GM12878 (cell line): ENCODE results near the gene CDCA3. TPM values are rescaled to one million over a fixed set of nuclear protein-coding genes. Genes with fewer than 3 reads are reported as not detected.

Experiments used
- BHLHE40 ChIP-seq, 2 experiments: fragments of 450-650 bp in 1 of 2; IDR thresholded peaks; 2 replicates each; pipeline ENCODE4 v1.6.1; 2011 to 2017; ENCODE audit warnings: low read depth in 2 of 2, borderline replicate concordance in 1 of 2, improper control_type of control experiment in 1 of 2, low read length in 1 of 2, mild to moderate bottlenecking in 1 of 2
- BMI1 ChIP-seq: fragments of 450-650 bp; IDR thresholded peaks from 2 replicates; pipeline ENCODE4 v1.6.1; 2016; ENCODE audit warnings: mild to moderate bottlenecking, moderate library complexity, borderline replicate concordance
- BRCA1 ChIP-seq: IDR thresholded peaks from 2 replicates; pipeline ENCODE4 v1.6.1; 2011; ENCODE audit warnings: low read depth, low read length, improper control_type of control experiment
- CBFB ChIP-seq: IDR thresholded peaks from 2 replicates; pipeline ENCODE4 v1.6.1; 2016; ENCODE audit warnings: antibody characterized with exemption, low read depth
- CREM ChIP-seq: IDR thresholded peaks from 2 replicates; pipeline ENCODE4 v1.6.1; 2014; ENCODE audit warnings: antibody characterized with exemption, low read depth
- FOXK2 ChIP-seq: fragments of 450-650 bp; IDR thresholded peaks from 2 replicates; pipeline ENCODE4 v1.6.1; 2017; ENCODE audit warnings: mild to moderate bottlenecking, moderate library complexity
- GABPA ChIP-seq: IDR thresholded peaks from 2 replicates; pipeline ENCODE4 v1.6.1; 2014; ENCODE audit warnings: antibody characterized with exemption, low read depth, mild to moderate bottlenecking, inconsistent platforms
- HDAC6 ChIP-seq: fragments of 200-600 bp; sonication (generic); IDR thresholded peaks from one replicate; pipeline ENCODE4 v1.8.0; 2017; ENCODE audit warnings: antibody characterized with exemption; ENCODE audit not compliant: unreplicated experiment
- LARP7 ChIP-seq: fragments of 450-650 bp; IDR thresholded peaks from 2 replicates; pipeline ENCODE4 v1.6.1; 2017; ENCODE audit warnings: mild to moderate bottlenecking
- NRF1 ChIP-seq: conservative IDR thresholded peaks from 2 replicates; pipeline ENCODE4 v1.6.1; 2011; ENCODE audit warnings: mild to moderate bottlenecking, low read depth, low read length, improper control_type of control experiment
- POLR2A ChIP-seq: IDR thresholded peaks from 2 replicates; pipeline ENCODE4 v1.6.1; 2011; ENCODE audit warnings: low read depth, mild to moderate bottlenecking, low read length
- POLR2AphosphoS2 ChIP-seq: IDR thresholded peaks from 2 replicates; pipeline ENCODE4 v1.6.1; 2011; ENCODE audit warnings: low read depth, mild to moderate bottlenecking, low read length, improper control_type of control experiment, moderate library complexity
- POLR2AphosphoS5 ChIP-seq: IDR thresholded peaks from 2 replicates; pipeline ENCODE4 v1.6.1; 2011; ENCODE audit warnings: mild to moderate bottlenecking, low read length, inconsistent platforms
- RUNX3 ChIP-seq: IDR thresholded peaks from 2 replicates; pipeline ENCODE4 v1.6.1; 2012; ENCODE audit warnings: low read length, inconsistent platforms
- SIN3A ChIP-seq: IDR thresholded peaks from 2 replicates; pipeline ENCODE4 v1.6.1; 2012; ENCODE audit warnings: low read depth, low read length, improper control_type of control experiment
- SMAD1 ChIP-seq: fragments of 450-650 bp; IDR thresholded peaks from 2 replicates; pipeline ENCODE4 v1.6.1; 2018; ENCODE audit warnings: mild to moderate bottlenecking, low read depth; ENCODE audit not compliant: partially characterized antibody
- SP1 ChIP-seq: IDR thresholded peaks from one replicate; pipeline ENCODE4 v1.6.1; 2011; ENCODE audit warnings: low read depth, low read length
- STAT3 ChIP-seq: IDR thresholded peaks from 2 replicates; pipeline ENCODE4 v1.6.1; 2011; ENCODE audit warnings: low read depth, low read length, improper control_type of control experiment
- SUZ12 ChIP-seq: fragments of 200-600 bp; sonication (generic); IDR thresholded peaks from one replicate; pipeline ENCODE4 v1.6.1; 2018; ENCODE audit warnings: antibody characterized with exemption, mild to moderate bottlenecking; ENCODE audit not compliant: unreplicated experiment
- TARDBP ChIP-seq: IDR thresholded peaks from 2 replicates; pipeline ENCODE4 v1.6.1; 2016; ENCODE audit warnings: borderline replicate concordance
- TCF3 ChIP-seq: IDR thresholded peaks from 2 replicates; pipeline ENCODE4 v1.6.1; 2012; ENCODE audit warnings: low read depth, mild to moderate bottlenecking, low read length, borderline replicate concordance; ENCODE audit not compliant: insufficient read depth
- YY1 ChIP-seq: IDR thresholded peaks from 2 replicates; pipeline ENCODE4 v1.6.1; 2011; ENCODE audit warnings: low read depth, mild to moderate bottlenecking, low read length
- polyA plus RNA-seq, 11 experiments: library from polyadenylated mRNA; depleted of rRNA in 4 of 11; unstranded in 6 of 11; stranded (reverse) in 5 of 11; fragments of >200 nt; fragmentation: Nextera tagmentation in 4 of 11; fragmentation: Illumina TruSeq in 1 of 11; extraction: Ambion mirVana in 4 of 11; extraction: Trizol in 1 of 11; gene quantifications; 1 replicate in 1 of 11; 2 replicates in 10 of 11; pipeline versions ENCODE4 v1.2.1 to v1.2.3, GENCODE V29; 2011 to 2016; ENCODE audit warnings: inconsistent platforms in 2 of 11, missing spikeins in 2 of 11, low read depth in 1 of 11
- total RNA-seq, 4 experiments: library from RNA; depleted of rRNA in 3 of 4; stranded (reverse); fragments of >200 nt in 3 of 4; fragmentation: Illumina TruSeq in 1 of 4; extraction: Trizol in 1 of 4; gene quantifications; 2 replicates each; pipeline versions ENCODE4 v1.2.1 to v1.2.3, GENCODE V29; 2013 to 2021
- TF ChIP-seq, protein P1 (sequence below): IDR thresholded peaks from 2 replicates; pipeline ENCODE4 v1.6.1; 2011; ENCODE audit warnings: low read depth, low read length, improper control_type of control experiment, borderline replicate concordance
- TF ChIP-seq, protein P2 (sequence below): fragments of 450-650 bp; IDR thresholded peaks from 2 replicates; pipeline ENCODE4 v1.6.1; 2017; ENCODE audit warnings: mild to moderate bottlenecking, low read depth, inconsistent platforms; ENCODE audit not compliant: poor library complexity, severe bottlenecking
- TF ChIP-seq, protein P3 (sequence below): IDR thresholded peaks from 2 replicates; pipeline ENCODE4 v1.6.1; 2012; ENCODE audit warnings: low read depth, low read length, improper control_type of control experiment
- TF ChIP-seq, protein P4 (sequence below): fragments of 450-650 bp; formaldehyde crosslinking; IDR thresholded peaks from 2 replicates; pipeline ENCODE4 v1.4.0; 2022; ENCODE audit warnings: mild to moderate bottlenecking, moderate library complexity

Gene CDCA3
- total and polyA plus RNA-seq, 10 of the 15 experiments (the other 5 are each of a cell fraction or from before 2014, with no cell fraction given): 34.5 to 148 (median 97.4) TPM

DNA sequence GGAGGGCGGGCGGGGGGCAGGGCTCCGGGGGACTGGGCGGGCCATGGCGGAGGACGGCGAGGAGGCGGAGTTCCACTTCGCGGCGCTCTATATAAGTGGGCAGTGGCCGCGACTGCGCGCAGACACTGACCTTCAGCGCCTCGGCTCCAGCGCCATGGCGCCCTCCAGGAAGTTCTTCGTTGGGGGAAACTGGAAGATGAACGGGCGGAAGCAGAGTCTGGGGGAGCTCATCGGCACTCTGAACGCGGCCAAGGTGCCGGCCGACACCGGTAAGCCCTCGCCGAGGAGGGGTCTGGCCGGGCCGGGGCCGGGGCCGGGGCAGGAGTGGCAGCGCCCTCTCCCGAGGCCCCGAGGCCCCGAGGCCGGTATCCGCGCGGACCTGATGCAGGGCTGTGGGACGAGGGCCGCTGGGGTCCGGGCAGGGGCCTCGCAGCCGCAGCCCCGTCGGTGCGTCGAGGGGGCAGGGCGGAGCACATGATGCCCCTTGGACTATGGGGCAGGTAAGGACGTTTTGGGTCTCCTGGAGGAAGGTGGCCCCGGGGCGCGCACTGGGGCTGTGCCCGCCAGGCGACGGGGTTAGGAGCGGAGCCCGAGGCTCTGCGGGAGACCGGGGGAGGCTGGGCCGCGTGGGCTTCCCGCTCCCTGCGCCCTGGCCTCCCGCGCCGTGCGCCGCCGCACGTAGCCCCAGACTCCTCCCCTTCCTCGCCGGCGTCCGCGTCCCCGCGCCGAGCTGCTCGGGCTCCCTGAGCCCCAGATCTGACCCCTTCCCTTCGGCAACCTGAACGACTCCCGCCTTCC lies 16.5 kb upstream of the CDCA3 start, which contains the start of gene TPI1 (continued):
- TF ChIP-seq, protein P1, sequence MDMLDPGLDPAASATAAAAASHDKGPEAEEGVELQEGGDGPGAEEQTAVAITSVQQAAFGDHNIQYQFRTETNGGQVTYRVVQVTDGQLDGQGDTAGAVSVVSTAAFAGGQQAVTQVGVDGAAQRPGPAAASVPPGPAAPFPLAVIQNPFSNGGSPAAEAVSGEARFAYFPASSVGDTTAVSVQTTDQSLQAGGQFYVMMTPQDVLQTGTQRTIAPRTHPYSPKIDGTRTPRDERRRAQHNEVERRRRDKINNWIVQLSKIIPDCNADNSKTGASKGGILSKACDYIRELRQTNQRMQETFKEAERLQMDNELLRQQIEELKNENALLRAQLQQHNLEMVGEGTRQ: no peak
- TF ChIP-seq YY1 (peak; percentile 90), NRF1 (0 out of 2 replicates have a peak, but pooled peaks have one; percentile 24), CREM (no peak), POLR2AphosphoS5 (peak; percentile 99), GABPA (no peak), TARDBP (no peak), BMI1 (no peak), TCF3 (peak; percentile 84; the same call in 1 of the 2 replicates), RUNX3 (peak; percentile 45; the same call in 1 of the 2 replicates), CBFB (peak; percentile 90), SIN3A (no peak; the same call in 1 of the 2 replicates), BHLHE40 (IDR thresholded peaks at IDR 0.05; ENCODE audit: borderline replicate concordance in 1 of 2, low read depth in 2 of 2, low read length in 1 of 2) (0 out of 4 replicates have a peak, but pooled peaks of 1 of the 2 experiments have one; percentile 28), STAT3 (no peak), SMAD1 (peak; percentile 75), SUZ12 (no peak), POLR2AphosphoS2 (peak; percentile 98), FOXK2 (no peak), SP1 (peak; percentile 56), BRCA1 (no peak), HDAC6 (peak; percentile 61), POLR2A (peak; percentile 88), LARP7 (peak; percentile 90)
- TF ChIP-seq, protein P2, sequence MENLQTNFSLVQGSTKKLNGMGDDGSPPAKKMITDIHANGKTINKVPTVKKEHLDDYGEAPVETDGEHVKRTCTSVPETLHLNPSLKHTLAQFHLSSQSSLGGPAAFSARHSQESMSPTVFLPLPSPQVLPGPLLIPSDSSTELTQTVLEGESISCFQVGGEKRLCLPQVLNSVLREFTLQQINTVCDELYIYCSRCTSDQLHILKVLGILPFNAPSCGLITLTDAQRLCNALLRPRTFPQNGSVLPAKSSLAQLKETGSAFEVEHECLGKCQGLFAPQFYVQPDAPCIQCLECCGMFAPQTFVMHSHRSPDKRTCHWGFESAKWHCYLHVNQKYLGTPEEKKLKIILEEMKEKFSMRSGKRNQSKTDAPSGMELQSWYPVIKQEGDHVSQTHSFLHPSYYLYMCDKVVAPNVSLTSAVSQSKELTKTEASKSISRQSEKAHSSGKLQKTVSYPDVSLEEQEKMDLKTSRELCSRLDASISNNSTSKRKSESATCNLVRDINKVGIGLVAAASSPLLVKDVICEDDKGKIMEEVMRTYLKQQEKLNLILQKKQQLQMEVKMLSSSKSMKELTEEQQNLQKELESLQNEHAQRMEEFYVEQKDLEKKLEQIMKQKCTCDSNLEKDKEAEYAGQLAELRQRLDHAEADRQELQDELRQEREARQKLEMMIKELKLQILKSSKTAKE: no peak
- TF ChIP-seq, protein P3, sequence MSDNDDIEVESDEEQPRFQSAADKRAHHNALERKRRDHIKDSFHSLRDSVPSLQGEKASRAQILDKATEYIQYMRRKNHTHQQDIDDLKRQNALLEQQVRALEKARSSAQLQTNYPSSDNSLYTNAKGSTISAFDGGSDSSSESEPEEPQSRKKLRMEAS: no peak; the same call in 1 of the 2 replicates
- TF ChIP-seq, protein P4, sequence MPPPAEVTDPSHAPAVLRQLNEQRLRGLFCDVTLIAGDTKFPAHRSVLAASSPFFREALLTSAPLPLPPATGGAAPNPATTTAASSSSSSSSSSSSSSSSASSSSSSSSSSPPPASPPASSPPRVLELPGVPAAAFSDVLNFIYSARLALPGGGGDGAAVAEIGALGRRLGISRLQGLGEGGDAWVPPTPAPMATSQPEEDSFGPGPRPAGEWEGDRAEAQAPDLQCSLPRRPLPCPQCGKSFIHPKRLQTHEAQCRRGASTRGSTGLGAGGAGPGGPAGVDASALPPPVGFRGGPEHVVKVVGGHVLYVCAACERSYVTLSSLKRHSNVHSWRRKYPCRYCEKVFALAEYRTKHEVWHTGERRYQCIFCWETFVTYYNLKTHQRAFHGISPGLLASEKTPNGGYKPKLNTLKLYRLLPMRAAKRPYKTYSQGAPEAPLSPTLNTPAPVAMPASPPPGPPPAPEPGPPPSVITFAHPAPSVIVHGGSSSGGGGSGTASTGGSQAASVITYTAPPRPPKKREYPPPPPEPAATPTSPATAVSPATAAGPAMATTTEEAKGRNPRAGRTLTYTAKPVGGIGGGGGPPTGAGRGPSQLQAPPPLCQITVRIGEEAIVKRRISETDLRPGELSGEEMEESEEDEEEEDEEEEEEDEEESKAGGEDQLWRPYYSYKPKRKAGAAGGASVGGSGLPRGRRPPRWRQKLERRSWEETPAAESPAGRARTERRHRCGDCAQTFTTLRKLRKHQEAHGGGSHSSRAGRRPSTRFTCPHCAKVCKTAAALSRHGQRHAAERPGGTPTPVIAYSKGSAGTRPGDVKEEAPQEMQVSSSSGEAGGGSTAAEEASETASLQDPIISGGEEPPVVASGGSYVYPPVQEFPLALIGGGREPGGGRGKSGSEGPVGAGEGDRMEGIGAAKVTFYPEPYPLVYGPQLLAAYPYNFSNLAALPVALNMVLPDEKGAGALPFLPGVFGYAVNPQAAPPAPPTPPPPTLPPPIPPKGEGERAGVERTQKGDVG (CRISPR knock-in tag): no peak
